Caco-2 (cell line): ENCODE results near the gene LNX2. TPM values are rescaled to one million over a fixed set of nuclear protein-coding genes. Genes with fewer than 3 reads are reported as not detected.

Source experiments
- BruUV-seq: library from RNA; stranded (reverse); fragments of 400-500 nt; replicated peaks from 2 replicates; lab custom pipeline; 2021; lab: Mats Ljungman, UMichigan
- CTCF ChIA-PET: fragments of 300-600 bp; sonication (Branson Sonifier 250); formaldehyde crosslinking; loops from one replicate; lab custom pipeline; 2022; ENCODE audit warnings: antibody characterized with exemption; lab: Charles Lee
- POLR2A ChIA-PET: fragments of 300-600 bp; sonication (Branson Sonifier 250); formaldehyde crosslinking; loops from one replicate; lab custom pipeline; 2022; ENCODE audit warnings: antibody characterized with exemption; lab: Charles Lee
- DNase-seq, 2 experiments: peaks; one replicate each; pipeline versions ENCODE4 v3.0.0 to v3.0.0-alpha.2; 2020 to 2022
- H3K27me3 ChIP-seq: replicated peaks from 2 replicates; pipeline ENCODE4 v1.6.0; 2011; ENCODE audit warnings: low read length; ENCODE audit not compliant: control insufficient read depth, insufficient read depth
- H3K36me3 ChIP-seq: 2 replicates; pipeline ENCODE4 v1.5.1; 2011; ENCODE audit warnings: low read length; ENCODE audit not compliant: control insufficient read depth, insufficient read depth
- H3K4me1 ChIP-seq: fragments of 250-450 bp; sonication (Bioruptor Pico); 2 replicates; pipeline ENCODE4 v1.5.1; 2020; ENCODE audit warnings: mild to moderate bottlenecking
- H3K4me3 ChIP-seq: 2 replicates; pipeline ENCODE4 v1.5.1; 2011; ENCODE audit warnings: low read depth, mild to moderate bottlenecking, control low read depth, low read length
- H3K9me3 ChIP-seq: fragments of 250-450 bp; sonication (Bioruptor Pico); 2 replicates; pipeline ENCODE4 v1.5.1; 2020; ENCODE audit warnings: mild to moderate bottlenecking, moderate library complexity
- H3K27ac Mint-ChIP-seq: one replicate; pipeline ENCODE4 v1.8.0; 2022; ENCODE audit warnings: mixed read lengths; ENCODE audit not compliant: unreplicated experiment
- H3K27me3 Mint-ChIP-seq: one replicate; pipeline ENCODE4 v1.8.0; 2022; ENCODE audit warnings: mixed read lengths; ENCODE audit not compliant: insufficient read depth, unreplicated experiment
- H3K36me3 Mint-ChIP-seq: one replicate; pipeline ENCODE4 v1.8.0; 2022; ENCODE audit warnings: mild to moderate bottlenecking, mixed read lengths; ENCODE audit not compliant: insufficient read depth, unreplicated experiment
- H3K4me1 Mint-ChIP-seq: one replicate; pipeline ENCODE4 v1.8.0; 2022; ENCODE audit warnings: low read depth, mixed read lengths; ENCODE audit not compliant: unreplicated experiment
- H3K4me3 Mint-ChIP-seq: one replicate; pipeline ENCODE4 v1.8.0; 2022; ENCODE audit warnings: mild to moderate bottlenecking, moderate library complexity, mixed read lengths; ENCODE audit not compliant: unreplicated experiment
- H3K9me3 Mint-ChIP-seq: one replicate; pipeline ENCODE4 v1.8.0; 2022; ENCODE audit warnings: mixed read lengths; ENCODE audit not compliant: unreplicated experiment
- CTCF ChIP-seq, 2 experiments: fragments of 200-600 bp in 1 of 2; IDR thresholded peaks; 1 replicate in 1 of 2; 2 replicates in 1 of 2; pipeline versions ENCODE4 v1.5.1 to v1.8.0; 2011 to 2022; ENCODE audit warnings: antibody characterized with exemption in 1 of 2, control low read depth in 1 of 2, inconsistent platforms in 1 of 2, low read depth in 1 of 2, low read length in 1 of 2, mild to moderate bottlenecking in 1 of 2, moderate library complexity in 1 of 2; ENCODE audit not compliant: insufficient read depth in 1 of 2, severe bottlenecking in 1 of 2, unreplicated experiment in 1 of 2
- intact Hi-C: fragments of 100-400 bp; cut with micrococcal nuclease; formaldehyde crosslinking; loops from one replicate; pipeline ENCODE4 v1.10.0; 2022; ENCODE audit not compliant: unreplicated experiment
- total RNA-seq: library from RNA; stranded (reverse); gene quantifications from 2 replicates; pipeline ENCODE4 v1.2.3, GENCODE V29; 2022

Gene LNX2
- total RNA-seq, 1 experiment from 2014 or later = 24.4 TPM

DNA sequence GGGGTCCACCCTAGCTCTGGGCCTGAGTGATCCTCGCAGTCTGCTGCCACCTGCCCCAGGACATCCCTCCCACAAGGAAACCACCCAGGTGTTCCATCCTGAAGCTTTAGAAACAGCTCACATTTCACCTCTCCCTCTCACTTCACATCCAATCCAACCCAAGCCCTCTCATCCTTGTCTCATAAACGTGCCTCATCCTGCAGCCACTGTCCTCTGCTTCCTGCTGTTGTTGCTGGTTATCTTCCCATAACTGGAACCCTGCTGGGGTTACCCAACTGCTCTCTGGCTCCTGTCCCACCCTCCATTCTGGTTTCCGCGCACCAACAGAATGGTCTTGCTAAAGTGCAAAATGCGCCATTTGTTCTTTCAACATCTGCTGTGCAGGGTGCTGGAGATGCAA lies 110.2 kb downstream of the LNX2 start:
- Histone ChIP-seq H3K9me3 (no peaks in the 10 kb centered on the region), H3K4me3 (no peak overlapping the region), H3K27me3 (no peaks in the 10 kb centered on the region; the same call in 1 of the 2 replicates), H3K36me3 (no peaks in the 10 kb centered on the region), H3K4me1 (no peaks in the 10 kb centered on the region)
- Mint-ChIP-seq H3K27me3 (peaks cover 11% of the 10 kb centered on the region), H3K4me3 (no peak overlapping the region), H3K36me3 (no peaks in the 10 kb centered on the region), H3K9me3 (no peaks in the 10 kb centered on the region), H3K4me1 (no peaks in the 10 kb centered on the region), H3K27ac (no peak overlapping the region)
- ChIA-PET CTCF (no interaction called here), POLR2A (no interaction called here)
- no peak for TF ChIP-seq CTCF (IDR thresholded peaks at IDR 0.05; ENCODE audit: insufficient read depth in 1 of 2, low read depth in 1 of 2, low read length in 1 of 2, severe bottlenecking in 1 of 2, unreplicated experiment in 1 of 2)
- intact Hi-C loops = no loop called here
- no TSS peak for BruUV-seq
- no peak for DNase-seq

- peaks cover 11% of the 10 kb centered on the region for H3K27me3 Mint-ChIP-seq
- H3K27me3 ChIP-seq = no peaks in the 10 kb centered on the region; the same call in 1 of the 2 replicates
- CTCF ChIA-PET = no interaction called here
- no peaks in the 10 kb centered on the region for H3K9me3 ChIP-seq
- no peaks in the 10 kb centered on the region for H3K36me3 Mint-ChIP-seq
- no TSS peak for BruUV-seq
- TF ChIP-seq CTCF (IDR thresholded peaks at IDR 0.05; ENCODE audit: insufficient read depth in 1 of 2, low read depth in 1 of 2, low read length in 1 of 2, severe bottlenecking in 1 of 2, unreplicated experiment in 1 of 2) = no peak
- no peak overlapping the region for H3K4me3 Mint-ChIP-seq
- no peak overlapping the region for H3K4me3 ChIP-seq
- intact Hi-C loops = no loop called here
- DNase-seq = no peak
- POLR2A ChIA-PET = no interaction called here
- H3K4me1 ChIP-seq = no peaks in the 10 kb centered on the region
- no peaks in the 10 kb centered on the region for H3K4me1 Mint-ChIP-seq
- no peaks in the 10 kb centered on the region for H3K9me3 Mint-ChIP-seq
- H3K36me3 ChIP-seq = no peaks in the 10 kb centered on the region
- no peak overlapping the region for H3K27ac Mint-ChIP-seq
Observed at GRCh38 chr13:27508802-27509201, 111.5 kb downstream of the LNX2 start.

- no peak for DNase-seq
- no peaks in the 10 kb centered on the region; the same call in 1 of the 2 replicates for H3K27me3 ChIP-seq
- Mint-ChIP-seq H3K27me3 (peaks cover 11% of the 10 kb centered on the region), H3K4me1 (no peaks in the 10 kb centered on the region), H3K4me3 (no peak overlapping the region), H3K36me3 (no peaks in the 10 kb centered on the region), H3K9me3 (no peaks in the 10 kb centered on the region), H3K27ac (no peak overlapping the region)
- no peaks in the 10 kb centered on the region for H3K9me3 ChIP-seq
- intact Hi-C loops = no loop called here
- no peaks in the 10 kb centered on the region for H3K36me3 ChIP-seq
- CTCF ChIA-PET = no interaction called here
- H3K4me1 ChIP-seq = no peaks in the 10 kb centered on the region
- no peak for TF ChIP-seq CTCF (IDR thresholded peaks at IDR 0.05; ENCODE audit: insufficient read depth in 1 of 2, low read depth in 1 of 2, low read length in 1 of 2, severe bottlenecking in 1 of 2, unreplicated experiment in 1 of 2)
- no TSS peak for BruUV-seq
- H3K4me3 ChIP-seq = no peak overlapping the region
- POLR2A ChIA-PET = no interaction called here
Observed at GRCh38 chr13:27505792-27506191, 114.5 kb downstream of the LNX2 start.
